Cardiac muscle cell (in vitro differentiated cells and primary cell): ENCODE measurements around the gene MINDY4. TPM values are rescaled to one million over a fixed set of nuclear protein-coding genes. Genes with fewer than 3 reads are reported as not detected.

Experiments
- DNase-seq, 2 donors: peaks; one replicate each; pipeline versions ENCODE4 v3.0.0 to v3.0.0-alpha.2; 2010 to 2017; ENCODE audit warnings: low read depth in 1 of 2, low spot score in 1 of 2
- H3K27ac ChIP-seq: fragments of 200-600 bp; sonication (generic); 2 replicates; pipeline ENCODE4 v1.5.1; 2016
- H3K27me3 ChIP-seq: fragments of 200-600 bp; sonication (generic); 2 replicates; pipeline ENCODE4 v1.6.0; 2016; ENCODE audit warnings: control low read depth
- H3K36me3 ChIP-seq: fragments of 200-600 bp; sonication (generic); 2 replicates; pipeline ENCODE4 v1.5.1; 2016; ENCODE audit warnings: control low read depth
- H3K4me1 ChIP-seq: fragments of 200-600 bp; sonication (generic); 2 replicates; pipeline ENCODE4 v1.8.1; 2017; ENCODE audit warnings: low read depth, mild to moderate bottlenecking, mixed run types
- H3K4me3 ChIP-seq: fragments of 200-600 bp; sonication (generic); 2 replicates; pipeline ENCODE4 v1.5.1; 2016; ENCODE audit warnings: mild to moderate bottlenecking
- H3K9me3 ChIP-seq: fragments of 200-600 bp; sonication (generic); 2 replicates; pipeline ENCODE4 v1.5.1; 2017; ENCODE audit warnings: low read depth, mild to moderate bottlenecking, control low read depth
- CTCF ChIP-seq: IDR thresholded peaks from 2 replicates; pipeline ENCODE4 v1.5.1; 2012; ENCODE audit warnings: low read depth, mild to moderate bottlenecking, low read length
- polyA plus RNA-seq: library from polyadenylated mRNA; unstranded; fragments of >200 nt; fragmentation: Nextera tagmentation; extraction: Ambion mirVana; gene quantifications from 2 replicates; pipeline ENCODE4 v1.2.1, GENCODE V29; 2016
- total RNA-seq: library from RNA; depleted of rRNA; stranded (reverse); fragments of >200 nt; gene quantifications from 2 replicates; pipeline ENCODE4 v1.2.3, GENCODE V29; 2016

MINDY4 gene
- total and polyA plus RNA-seq, 2 experiments from 2014 or later: 2.7 to 7.5 TPM

DNA sequence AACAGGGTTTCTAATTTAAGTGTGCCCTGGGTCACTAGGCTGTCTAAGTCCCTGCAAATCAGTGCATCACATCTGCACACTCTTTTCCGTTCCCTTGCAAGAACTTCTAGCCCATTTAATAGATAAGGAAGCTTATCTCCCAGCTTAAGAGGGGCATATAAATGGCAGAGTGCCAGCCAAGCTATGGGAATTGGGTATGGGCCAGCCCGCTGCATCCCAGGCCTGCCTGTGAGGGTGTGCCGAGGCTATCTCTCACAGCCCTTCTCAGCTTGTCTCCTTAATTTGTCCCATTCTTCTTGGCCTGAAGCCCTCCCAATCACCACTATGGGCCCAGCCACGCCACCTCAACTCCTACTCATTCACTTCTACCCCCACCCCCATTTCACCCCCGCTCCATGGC, 155.1 kb downstream of the MINDY4 start:
- no peaks in the 10 kb centered on the region for H3K36me3 ChIP-seq
- H3K27me3 ChIP-seq: no peaks in the 10 kb centered on the region
- no peak overlapping the region for H3K27ac ChIP-seq
- H3K4me3 ChIP-seq: no peak overlapping the region
- H3K4me1 ChIP-seq: peaks cover 59% of the 10 kb centered on the region
- TF ChIP-seq CTCF: no peak
- H3K9me3 ChIP-seq: no peaks in the 10 kb centered on the region
- DNase-seq: no peak

GRCh38 chr7:30927040-30927439, 155.8 kb downstream of the MINDY4 start:
- DNase-seq: no peak

GRCh38 chr7:30927559-30927958, 156.3 kb downstream of the MINDY4 start:
- Histone ChIP-seq H3K9me3 (no peaks in the 10 kb centered on the region), H3K4me3 (no peak overlapping the region), H3K27me3 (no peaks in the 10 kb centered on the region), H3K4me1 (peaks cover 59% of the 10 kb centered on the region), H3K36me3 (no peaks in the 10 kb centered on the region), H3K27ac (no peak overlapping the region)
- DNase-seq: no peak
- TF ChIP-seq CTCF: no peak

More at GRCh38 chr7:30927040-30927439, 155.8 kb downstream of the MINDY4 start:
- H3K4me3 ChIP-seq: no peak overlapping the region
- no peaks in the 10 kb centered on the region for H3K27me3 ChIP-seq
- H3K4me1 ChIP-seq: peaks cover 59% of the 10 kb centered on the region
- no peak for TF ChIP-seq CTCF
- no peaks in the 10 kb centered on the region for H3K9me3 ChIP-seq
- no peak overlapping the region for H3K27ac ChIP-seq
- H3K36me3 ChIP-seq: no peaks in the 10 kb centered on the region

DNA sequence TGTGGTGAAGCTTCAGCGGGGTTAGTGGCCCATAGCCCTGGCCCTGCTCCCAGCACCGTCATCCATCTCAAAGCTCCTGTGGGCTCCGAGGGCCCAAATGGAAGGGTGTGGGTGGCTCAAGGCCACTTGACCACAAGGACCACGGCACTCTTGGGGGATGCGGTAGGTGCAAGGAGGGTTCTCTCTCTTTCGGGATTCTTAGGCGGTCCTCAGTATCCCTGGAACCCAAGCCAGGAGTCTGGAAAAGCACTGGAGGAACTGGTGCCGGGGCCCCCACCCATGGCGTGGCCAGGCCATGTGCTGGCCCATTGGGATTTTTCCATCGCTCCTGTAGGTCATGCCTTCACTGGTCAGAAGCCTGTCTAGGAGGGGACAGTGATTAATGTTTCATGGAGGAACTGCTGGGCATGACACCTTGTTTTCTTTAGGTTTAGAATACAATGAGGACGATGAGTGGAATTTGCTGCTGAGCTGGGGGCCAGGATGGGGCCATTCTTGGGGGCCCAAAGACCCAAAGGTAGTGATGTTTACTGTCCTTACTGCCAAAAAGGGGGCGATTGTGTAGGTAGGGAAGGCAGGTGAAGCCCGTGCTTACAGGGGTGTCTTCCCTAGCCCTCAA, 157.1 kb downstream of the MINDY4 start:
- DNase-seq: no peak
- no peak overlapping the region for H3K4me3 ChIP-seq
- H3K27me3 ChIP-seq: no peaks in the 10 kb centered on the region
- no peak overlapping the region for H3K27ac ChIP-seq
- H3K9me3 ChIP-seq: no peaks in the 10 kb centered on the region
- H3K36me3 ChIP-seq: no peaks in the 10 kb centered on the region
- no peak for TF ChIP-seq CTCF
- H3K4me1 ChIP-seq: peaks cover 54% of the 10 kb centered on the region

- DNase-seq: no peak
- Histone ChIP-seq H3K4me1 (peaks cover 47% of the 10 kb centered on the region), H3K4me3 (no peak overlapping the region), H3K9me3 (no peaks in the 10 kb centered on the region), H3K27ac (no peak overlapping the region), H3K27me3 (no peaks in the 10 kb centered on the region), H3K36me3 (no peaks in the 10 kb centered on the region)
- no peak for TF ChIP-seq CTCF
These were observed 158.5 kb downstream of the MINDY4 start for GRCh38 chr7:30929686-30930085.
